K562 (cell line): Measurements from ENCODE around the gene METAP1D. TPM values are rescaled to one million over a fixed set of nuclear protein-coding genes. Genes with fewer than 3 reads are reported as not detected.

Experiments
- ARID3B ChIP-seq: fragments of 250-450 bp; sonication (Bioruptor Pico); IDR thresholded peaks from 2 replicates; pipeline ENCODE4 v1.4.0; 2020; ENCODE audit warnings: borderline replicate concordance
- ATF6 ChIP-seq: sonication (generic); formaldehyde crosslinking; IDR thresholded peaks from 2 replicates; pipeline ENCODE4 v1.4.0; 2020; ENCODE audit warnings: mild to moderate bottlenecking, missing genetic modification reagents
- KLF13 ChIP-seq: fragments of 450-650 bp; IDR thresholded peaks from 2 replicates; pipeline ENCODE4 v1.6.1; 2016; ENCODE audit warnings: missing genetic modification characterization, low read depth, mild to moderate bottlenecking, missing compliant biosample characterization, moderate library complexity, borderline replicate concordance
- NRF1 ChIP-seq, 2 experiments: fragments of 450-650 bp; IDR thresholded peaks in 1 of 2; conservative IDR thresholded peaks in 1 of 2; 2 replicates each; pipeline ENCODE4 v1.6.1; 2014; ENCODE audit warnings: mild to moderate bottlenecking in 2 of 2
- PCBP1 ChIP-seq: fragments of 200-400 bp; formaldehyde crosslinking; IDR thresholded peaks from 2 replicates; pipeline ENCODE4 v1.6.1; 2018; ENCODE audit warnings: mild to moderate bottlenecking, low read depth, low read length; ENCODE audit not compliant: poor library complexity, severe bottlenecking
- TAF7 ChIP-seq: fragments of 450-650 bp; IDR thresholded peaks from 2 replicates; pipeline ENCODE4 v1.6.1; 2016; ENCODE audit warnings: missing genetic modification characterization, missing compliant biosample characterization
- TBP ChIP-seq: optimal IDR thresholded peaks from 2 replicates; pipeline ENCODE3; 2011; ENCODE audit warnings: low read depth, low read length, improper control_type of control experiment
- ZBTB40 ChIP-seq, 2 experiments: fragments of 450-650 bp in 1 of 2; sonication (generic) in 1 of 2; formaldehyde crosslinking in 1 of 2; IDR thresholded peaks; 2 replicates each; pipeline versions ENCODE4 v1.7.1 to v1.9.0; 2016 to 2022; ENCODE audit warnings: inconsistent platforms in 1 of 2, mild to moderate bottlenecking in 1 of 2, missing genetic modification reagents in 1 of 2
- ZNF165 ChIP-seq: fragments of 250-450 bp; sonication (Bioruptor Pico); IDR thresholded peaks from 2 replicates; pipeline ENCODE4 v1.4.0; 2020; ENCODE audit warnings: borderline replicate concordance
- polyA plus RNA-seq, 8 experiments: library from polyadenylated mRNA; depleted of rRNA in 4 of 8; stranded (reverse) in 5 of 8; unstranded in 3 of 8; fragments of >200 nt; fragmentation: Nextera tagmentation in 2 of 8; fragmentation: Illumina TruSeq in 1 of 8; extraction: Ambion mirVana in 2 of 8; extraction: Trizol in 1 of 8; gene quantifications; 2 replicates each; pipeline versions ENCODE4 v1.2.1 to v1.2.3, GENCODE V29; 2011 to 2014; ENCODE audit warnings: inconsistent platforms in 1 of 8, missing spikeins in 1 of 8
- total RNA-seq, 7 experiments: library from RNA; depleted of rRNA in 6 of 7; stranded (reverse); fragments of >200 nt in 6 of 7; fragmentation: Illumina TruSeq in 2 of 7; extraction: Trizol in 2 of 7; gene quantifications; 2 replicates each; pipeline versions ENCODE4 v1.2.1 to v1.2.3, GENCODE V29; 2011 to 2021; ENCODE audit warnings: low replicate concordance in 1 of 7
- TF ChIP-seq, protein P1 (sequence below), 3 experiments: IDR thresholded peaks in 2 of 3; conservative IDR thresholded peaks in 1 of 3; 2 replicates each; pipeline ENCODE4 v1.5.1; 2011 to 2012; ENCODE audit warnings: low read length in 3 of 3, mild to moderate bottlenecking in 3 of 3, control low read depth in 2 of 3, improper control_type of control experiment in 1 of 3, inconsistent platforms in 1 of 3, low read depth in 1 of 3, mixed read lengths in 1 of 3, moderate library complexity in 1 of 3; ENCODE audit not compliant: insufficient read depth in 2 of 3

METAP1D gene
- total and polyA plus RNA-seq, 9 of the 15 experiments (the other 6 are each of a cell fraction or from before 2014, with no cell fraction given): 8.0 to 23.4 (median 15.7) TPM

DNA sequence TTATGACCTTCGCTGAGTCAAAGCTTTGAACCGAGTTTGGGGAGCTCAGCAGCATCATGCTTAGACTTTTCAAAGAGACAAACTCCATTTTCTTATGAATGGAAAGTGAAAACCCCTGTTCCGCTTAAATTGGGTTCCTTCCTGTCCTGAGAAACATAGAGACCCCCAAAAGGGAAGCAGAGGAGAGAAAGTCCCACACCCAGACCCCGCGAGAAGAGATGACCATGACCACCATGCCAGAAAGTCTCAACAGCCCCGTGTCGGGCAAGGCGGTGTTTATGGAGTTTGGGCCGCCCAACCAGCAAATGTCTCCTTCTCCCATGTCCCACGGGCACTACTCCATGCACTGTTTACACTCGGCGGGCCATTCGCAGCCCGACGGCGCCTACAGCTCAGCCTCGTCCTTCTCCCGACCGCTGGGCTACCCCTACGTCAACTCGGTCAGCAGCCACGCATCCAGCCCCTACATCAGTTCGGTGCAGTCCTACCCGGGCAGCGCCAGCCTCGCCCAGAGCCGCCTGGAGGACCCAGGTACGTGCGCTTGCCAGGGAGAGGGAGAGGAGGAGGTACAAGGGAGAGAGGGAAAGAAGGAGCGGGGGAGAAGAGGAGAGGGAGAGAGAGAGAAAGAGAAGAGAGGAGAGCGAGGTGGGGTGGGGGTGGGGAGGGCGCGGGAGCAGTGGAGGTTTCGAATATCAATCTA, 85.9 kb downstream of the METAP1D start, which contains the start of gene DLX1 (continued):
- TF ChIP-seq TAF7 (tag): peak; percentile 47; the same call in 1 of the 2 replicates
- peak; percentile 45; the same call in 1 of the 2 replicates for TF ChIP-seq ZBTB40 (IDR thresholded peaks at IDR 0.05)
- no peak for TF ChIP-seq ZBTB40 (CRISPR knock-in tag; IDR thresholded peaks at IDR 0.05)
- no peak for TF ChIP-seq ZNF165 (CRISPR knock-in tag)
- 0 out of 2 replicates have a peak, but pooled peaks have one; percentile 47 for TF ChIP-seq ATF6 (CRISPR knock-in tag)
- TF ChIP-seq TBP: peak; percentile 12
- TF ChIP-seq KLF13: 0 out of 2 replicates have a peak, but pooled peaks have one; percentile 38
- TF ChIP-seq, protein P1, sequence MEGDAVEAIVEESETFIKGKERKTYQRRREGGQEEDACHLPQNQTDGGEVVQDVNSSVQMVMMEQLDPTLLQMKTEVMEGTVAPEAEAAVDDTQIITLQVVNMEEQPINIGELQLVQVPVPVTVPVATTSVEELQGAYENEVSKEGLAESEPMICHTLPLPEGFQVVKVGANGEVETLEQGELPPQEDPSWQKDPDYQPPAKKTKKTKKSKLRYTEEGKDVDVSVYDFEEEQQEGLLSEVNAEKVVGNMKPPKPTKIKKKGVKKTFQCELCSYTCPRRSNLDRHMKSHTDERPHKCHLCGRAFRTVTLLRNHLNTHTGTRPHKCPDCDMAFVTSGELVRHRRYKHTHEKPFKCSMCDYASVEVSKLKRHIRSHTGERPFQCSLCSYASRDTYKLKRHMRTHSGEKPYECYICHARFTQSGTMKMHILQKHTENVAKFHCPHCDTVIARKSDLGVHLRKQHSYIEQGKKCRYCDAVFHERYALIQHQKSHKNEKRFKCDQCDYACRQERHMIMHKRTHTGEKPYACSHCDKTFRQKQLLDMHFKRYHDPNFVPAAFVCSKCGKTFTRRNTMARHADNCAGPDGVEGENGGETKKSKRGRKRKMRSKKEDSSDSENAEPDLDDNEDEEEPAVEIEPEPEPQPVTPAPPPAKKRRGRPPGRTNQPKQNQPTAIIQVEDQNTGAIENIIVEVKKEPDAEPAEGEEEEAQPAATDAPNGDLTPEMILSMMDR (IDR thresholded peaks at IDR 0.05 in 2 of 3, conservative IDR thresholded peaks at IDR 0.05 in 1 of 3; ENCODE audit: insufficient read depth in 2 of 3, low read depth in 1 of 3, low read length in 3 of 3): no peak
- TF ChIP-seq NRF1 (conservative IDR thresholded peaks at IDR 0.05 in 1 of 2, IDR thresholded peaks at IDR 0.05 in 1 of 2): peak in 1 of 2 experiments; percentile 41; a peak in 3 of 4 replicates
- TF ChIP-seq PCBP1: peak; percentile 26
- no peak for TF ChIP-seq ARID3B (CRISPR knock-in tag)
